ENCODE results near the gene OR6B3. TPM values are rescaled to one million over a fixed set of nuclear protein-coding genes. Genes with fewer than 3 reads are reported as not detected.
A peak's percentile ranks its signal among the peaks of the same experiment; 100 is the strongest.

The OR6B3 gene
- total RNA-seq, 4 donors from 2014 or later, result 0.90 to 14.0 (median 3.1) TPM

- Histone ChIP-seq H3K9me3 (no peaks in the 10 kb centered on the region), H3K36me3 (peaks cover 0 to 18% (median 12%) of the 10 kb centered on the region in 3 donors), H3K27ac (peak overlapping the region; percentile 80 to 98 (median 95)), H3K4me1 (peaks cover 0 to 39% (median 8%) of the 10 kb centered on the region in 4 donors), H3K4me3 (peak overlapping the region; percentile 69 to 91 (median 86)), H3K27me3 (no peaks in the 10 kb centered on the region)
- TF ChIP-seq, protein P1, sequence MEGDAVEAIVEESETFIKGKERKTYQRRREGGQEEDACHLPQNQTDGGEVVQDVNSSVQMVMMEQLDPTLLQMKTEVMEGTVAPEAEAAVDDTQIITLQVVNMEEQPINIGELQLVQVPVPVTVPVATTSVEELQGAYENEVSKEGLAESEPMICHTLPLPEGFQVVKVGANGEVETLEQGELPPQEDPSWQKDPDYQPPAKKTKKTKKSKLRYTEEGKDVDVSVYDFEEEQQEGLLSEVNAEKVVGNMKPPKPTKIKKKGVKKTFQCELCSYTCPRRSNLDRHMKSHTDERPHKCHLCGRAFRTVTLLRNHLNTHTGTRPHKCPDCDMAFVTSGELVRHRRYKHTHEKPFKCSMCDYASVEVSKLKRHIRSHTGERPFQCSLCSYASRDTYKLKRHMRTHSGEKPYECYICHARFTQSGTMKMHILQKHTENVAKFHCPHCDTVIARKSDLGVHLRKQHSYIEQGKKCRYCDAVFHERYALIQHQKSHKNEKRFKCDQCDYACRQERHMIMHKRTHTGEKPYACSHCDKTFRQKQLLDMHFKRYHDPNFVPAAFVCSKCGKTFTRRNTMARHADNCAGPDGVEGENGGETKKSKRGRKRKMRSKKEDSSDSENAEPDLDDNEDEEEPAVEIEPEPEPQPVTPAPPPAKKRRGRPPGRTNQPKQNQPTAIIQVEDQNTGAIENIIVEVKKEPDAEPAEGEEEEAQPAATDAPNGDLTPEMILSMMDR (IDR thresholded peaks at IDR 0.05), result no peak
- TF ChIP-seq POLR2A (IDR thresholded peaks at IDR 0.05) (no peak), EP300 (IDR thresholded peaks at IDR 0.05) (no peak)
- DNase-seq (ENCODE audit: low spot score in 2 of 2), result no peak
- WGBS, 2 donors, result 0 to 1% methylated on average over 15 to 22 of the region's 22 CpGs
Observed at GRCh38 chr2:240024766-240025165, 28.6 kb downstream of the OR6B3 start.

- H3K27ac ChIP-seq, result no peak overlapping the region
- WGBS, 2 donors, result 68 to 74% methylated on average over 9 of the region's 9 CpGs
- DNase-seq (ENCODE audit: low spot score in 2 of 2), result no peak
- peak overlapping the region in 1 of 4 donors; percentile 91 for H3K4me3 ChIP-seq
- TF ChIP-seq POLR2A (IDR thresholded peaks at IDR 0.05), result no peak
- no peak for TF ChIP-seq EP300 (IDR thresholded peaks at IDR 0.05)
- TF ChIP-seq, protein P1 (IDR thresholded peaks at IDR 0.05), result no peak
- H3K9me3 ChIP-seq, result no peaks in the 10 kb centered on the region
- H3K4me1 ChIP-seq, result peaks cover 0 to 39% (median 8%) of the 10 kb centered on the region in 4 donors
- H3K27me3 ChIP-seq, result no peaks in the 10 kb centered on the region
- peaks cover 0 to 23% (median 12%) of the 10 kb centered on the region in 3 donors for H3K36me3 ChIP-seq
Observed at GRCh38 chr2:240023792-240024191, 29.5 kb downstream of the OR6B3 start.

DNA sequence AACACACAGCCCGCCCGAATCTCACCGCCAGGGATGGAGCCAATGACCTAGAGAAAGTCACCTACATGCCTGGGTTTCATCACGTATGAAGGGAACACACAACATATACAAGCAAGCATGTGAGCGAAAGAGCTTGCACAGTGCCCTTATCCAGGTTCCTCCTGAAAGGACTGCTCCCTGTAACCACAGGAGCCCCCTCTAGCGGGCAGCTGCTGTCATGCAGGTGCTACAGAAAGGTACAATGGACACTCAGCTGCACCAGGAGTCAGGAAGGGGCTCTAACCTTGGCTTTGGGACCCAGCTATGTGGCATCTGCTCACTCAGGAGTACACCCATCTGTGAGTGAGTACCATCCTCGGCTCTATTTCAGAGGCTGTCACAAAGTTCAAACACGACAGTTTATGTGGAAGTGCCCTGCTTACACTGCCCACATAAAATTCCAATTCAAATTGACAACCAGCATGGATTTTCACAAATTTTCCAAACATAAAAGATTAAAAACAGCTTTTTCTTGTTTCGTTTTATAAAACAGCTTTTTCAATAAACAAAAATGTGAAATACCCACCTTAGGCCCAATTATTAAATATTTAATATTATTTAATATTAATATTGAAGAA is 31.7 kb downstream of the OR6B3 start:
- H3K27me3 ChIP-seq, result no peaks in the 10 kb centered on the region
- 57 to 62% methylated on average over 9 of the region's 9 CpGs for WGBS, 2 donors
- peak; percentile 51 to 68 for DNase-seq (ENCODE audit: low spot score in 2 of 2)
- H3K9me3 ChIP-seq, result no peaks in the 10 kb centered on the region
- TF ChIP-seq, protein P1 (IDR thresholded peaks at IDR 0.05), result peak; percentile 52 to 63 (median 59)
- no peak for TF ChIP-seq POLR2A (IDR thresholded peaks at IDR 0.05)
- TF ChIP-seq EP300 (IDR thresholded peaks at IDR 0.05), result no peak
- H3K4me3 ChIP-seq, result no peak overlapping the region
- H3K4me1 ChIP-seq, result peaks cover 0 to 39% (median 8%) of the 10 kb centered on the region in 4 donors
- H3K36me3 ChIP-seq, result peaks cover 0 to 45% (median 27%) of the 10 kb centered on the region in 3 donors
- no peak overlapping the region for H3K27ac ChIP-seq

DNA sequence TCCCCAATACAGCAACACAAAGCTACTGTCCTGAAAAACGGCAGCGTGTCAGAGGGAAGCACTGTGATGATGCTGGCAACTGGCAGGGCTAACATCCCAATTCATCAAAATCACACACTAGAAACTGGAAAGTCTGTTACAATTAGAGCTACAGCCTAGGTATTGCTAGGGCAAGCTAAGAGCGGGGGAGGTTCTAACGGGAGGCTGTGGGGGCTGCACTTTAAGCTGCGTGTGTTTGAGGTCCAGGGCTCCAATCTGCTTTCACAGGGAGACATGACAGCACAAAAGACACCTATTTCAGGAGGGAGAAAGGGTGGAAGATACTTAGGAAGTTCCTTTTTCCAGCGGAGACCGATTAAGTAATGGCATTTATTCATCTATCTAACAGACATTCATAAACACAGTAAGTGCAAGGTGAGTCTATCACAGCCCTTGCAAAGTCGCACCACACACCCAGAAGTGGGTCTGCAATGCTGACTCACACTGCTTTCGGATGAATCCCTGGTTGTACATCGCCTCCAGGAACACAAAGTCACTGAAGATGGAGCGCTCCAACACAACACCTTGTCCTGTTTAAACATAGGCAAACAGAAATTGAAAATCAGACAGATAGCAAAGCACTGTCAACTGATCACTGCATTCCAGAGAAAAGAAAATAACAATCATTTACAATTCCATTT is 35.1 kb downstream of the OR6B3 start:
- H3K4me3 ChIP-seq, result no peak overlapping the region
- WGBS, 2 donors, result 91 to 92% methylated on average over 11 of the region's 11 CpGs

More for the DNA sequence above, 35.1 kb downstream of the OR6B3 start:
- TF ChIP-seq EP300 (IDR thresholded peaks at IDR 0.05) (no peak), POLR2A (IDR thresholded peaks at IDR 0.05) (no peak)
- TF ChIP-seq, protein P1 (IDR thresholded peaks at IDR 0.05), result no peak
- no peak overlapping the region for H3K27ac ChIP-seq
- no peaks in the 10 kb centered on the region for H3K9me3 ChIP-seq
- H3K36me3 ChIP-seq, result peaks cover 0 to 79% (median 45%) of the 10 kb centered on the region in 3 donors
- peaks cover 0 to 21% (median 0%) of the 10 kb centered on the region in 4 donors for H3K4me1 ChIP-seq
- H3K27me3 ChIP-seq, result no peaks in the 10 kb centered on the region
- no peak for DNase-seq (ENCODE audit: low spot score in 2 of 2)
